Hematopoietic multipotent progenitor cell treated with erythropoietin and hydrocortisone succinate and interleukin-3 and kit ligand, for 6 days (in vitro differentiated cells): ENCODE results near the gene GPR17.

Experiments used
- DNase-seq: peaks from one replicate; pipeline ENCODE4 v3.0.0-alpha.2; 2015

Gene GPR17

GRCh38 chr2:127630096-127630863, 15.7 kb upstream of the GPR17 start:
- peak; percentile 41 for DNase-seq

GRCh38 chr2:127630864-127631540, 15.0 kb upstream of the GPR17 start:
- no peak for DNase-seq

GRCh38 chr2:127631541-127631996, 14.4 kb upstream of the GPR17 start:
- no peak for DNase-seq

GRCh38 chr2:127631997-127632581, 13.9 kb upstream of the GPR17 start:
- DNase-seq, result no peak

- DNase-seq, result no peak
Observed at GRCh38 chr2:127632592-127633489, 13.1 kb upstream of the GPR17 start.

- no peak for DNase-seq
Observed at GRCh38 chr2:127633556-127634065, 12.3 kb upstream of the GPR17 start.

- no peak for DNase-seq
Observed at GRCh38 chr2:127634066-127634617, 11.8 kb upstream of the GPR17 start.

- DNase-seq, result no peak
Observed at GRCh38 chr2:127634626-127635379, 11.2 kb upstream of the GPR17 start.

- no peak for DNase-seq
Observed at GRCh38 chr2:127635380-127636237, 10.3 kb upstream of the GPR17 start.

GRCh38 chr2:127636248-127637235, 9.4 kb upstream of the GPR17 start:
- DNase-seq, result no peak

GRCh38 chr2:127637236-127637630, 8.7 kb upstream of the GPR17 start:
- DNase-seq, result no peak

GRCh38 chr2:127637725-127638252, 8.2 kb upstream of the GPR17 start:
- no peak for DNase-seq

GRCh38 chr2:127638361-127639110, 7.4 kb upstream of the GPR17 start:
- DNase-seq, result no peak

- no peak for DNase-seq
Observed at GRCh38 chr2:127639111-127639474, 6.9 kb upstream of the GPR17 start.

- no peak for DNase-seq
Observed at GRCh38 chr2:127640082-127641072, 5.6 kb upstream of the GPR17 start.

- DNase-seq, result no peak
Observed at GRCh38 chr2:127641133-127641532, 4.8 kb upstream of the GPR17 start.
